DMS53 (cell line): Measurements from ENCODE around the gene CATSPER3.
A peak's percentile ranks its signal among the peaks of the same experiment; 100 is the strongest.
"Not testable (repeated sequence)": the region's sequence is repeated elsewhere in the genome, so short reads cannot be mapped to it uniquely, and the experiment has no call there.

ENCODE experiments used
- DNase-seq: peaks from one replicate; lab custom pipeline; 2025; lab: John Stamatoyannopoulos, UW

Gene CATSPER3

DNA sequence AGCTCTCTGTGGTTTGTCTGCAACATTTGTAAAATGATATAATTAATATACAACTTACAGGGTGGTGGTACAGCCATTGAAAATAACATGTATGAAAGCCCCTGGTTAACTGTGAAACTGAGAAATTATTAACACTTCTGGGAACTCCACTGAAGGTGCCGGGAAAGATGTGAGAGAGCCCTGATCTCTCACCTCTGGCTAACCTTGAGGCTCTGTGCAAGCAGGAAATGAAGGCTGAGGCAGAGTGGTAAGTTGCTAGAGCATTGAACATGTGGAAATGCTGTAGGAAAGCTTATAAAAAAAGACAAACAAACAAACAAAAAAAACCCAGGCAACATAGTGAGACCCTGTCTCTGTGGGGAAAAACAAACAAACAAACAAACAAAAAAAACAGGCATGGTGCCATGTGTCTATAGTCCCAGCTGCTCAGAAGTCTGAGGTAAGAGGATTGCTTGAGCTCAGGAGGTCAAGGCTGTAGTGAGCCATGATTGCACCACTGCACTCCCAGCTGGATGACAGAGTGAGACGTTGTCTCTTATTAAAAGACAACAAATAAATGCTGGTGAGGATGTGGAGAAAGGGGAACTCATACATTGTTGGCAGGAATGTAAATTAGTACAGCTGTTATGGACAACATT, 7.5 kb downstream of the CATSPER3 start:
- DNase-seq, result peak; percentile 27

DNA sequence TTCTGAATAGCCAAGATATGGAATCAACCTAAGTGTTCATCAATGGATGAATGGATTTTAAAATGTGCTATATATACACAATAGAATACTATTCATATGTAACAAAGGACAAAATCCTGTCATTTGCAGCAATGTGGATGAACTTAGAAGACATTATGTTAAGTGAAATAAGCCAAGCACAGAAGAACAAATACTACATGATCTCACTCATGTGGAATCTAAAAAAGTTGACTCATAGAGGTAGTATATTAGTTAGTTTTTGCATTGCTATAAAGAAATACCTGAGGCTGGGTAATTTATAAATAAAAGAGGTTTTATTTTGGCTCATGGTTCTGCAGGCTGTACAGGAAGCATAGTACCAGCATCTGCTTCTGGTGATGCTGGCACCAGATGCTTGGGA, 8.1 kb downstream of the CATSPER3 start:
- DNase-seq, result no peak

DNA sequence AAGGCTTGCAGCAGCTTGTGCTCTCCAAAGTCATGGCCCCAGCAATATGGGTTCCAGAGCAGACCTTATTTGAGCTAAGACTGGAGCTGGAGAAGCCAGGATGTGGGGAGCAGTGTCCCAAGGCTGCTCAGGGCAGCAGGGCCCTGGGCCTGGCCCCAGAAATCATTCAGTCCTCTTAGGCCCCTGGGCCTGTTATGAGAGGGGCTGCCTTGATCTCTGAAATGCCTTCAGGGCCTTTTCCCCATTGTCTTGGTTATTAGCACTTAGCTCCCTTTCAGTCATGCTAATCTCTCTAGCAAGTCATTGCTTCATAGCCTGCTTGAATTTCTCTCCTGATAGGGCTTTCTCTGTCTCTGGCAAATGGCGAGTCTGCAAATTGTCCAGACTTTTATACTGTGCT, 9.1 kb downstream of the CATSPER3 start:
- DNase-seq, result no peak

DNA sequence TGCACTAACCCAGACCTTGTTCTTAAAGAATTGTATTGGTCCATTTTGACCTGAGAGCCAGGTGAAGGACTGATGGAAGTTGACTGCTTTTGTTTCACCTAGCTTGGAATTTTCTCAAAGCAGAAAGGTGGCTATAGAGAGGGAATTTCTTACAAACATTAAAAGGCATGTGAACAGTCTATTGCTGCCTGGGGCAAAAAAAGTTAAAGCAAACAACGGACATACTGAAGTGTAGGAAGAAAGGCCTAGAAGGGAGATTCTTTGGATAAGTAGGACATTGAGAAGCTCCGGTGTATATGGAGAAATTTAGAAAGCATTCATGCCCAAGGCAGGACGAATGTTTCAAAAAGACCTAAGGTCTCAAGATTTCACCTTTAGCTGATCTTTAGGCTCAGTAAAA, 11.7 kb downstream of the CATSPER3 start:
- no peak for DNase-seq

DNA sequence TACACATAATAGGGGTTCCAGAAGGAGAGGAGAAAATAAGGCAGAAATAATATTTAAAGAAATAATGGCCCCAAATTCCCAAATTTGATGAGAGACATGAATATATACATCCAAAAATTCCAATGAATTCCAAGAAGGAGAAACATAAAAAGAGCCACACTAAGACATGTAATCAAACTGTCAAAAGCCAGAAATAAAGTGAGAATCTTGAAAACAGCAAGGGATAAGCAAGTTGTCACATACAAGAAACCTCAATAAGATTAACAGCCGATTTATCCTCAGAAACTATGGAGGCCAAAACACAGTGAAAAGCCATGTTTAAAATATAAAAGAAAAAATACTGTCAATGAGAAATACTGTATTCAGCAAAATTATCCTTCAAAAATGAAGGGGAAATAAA, 14.5 kb downstream of the CATSPER3 start:
- DNase-seq, result peak; percentile 37

DNA sequence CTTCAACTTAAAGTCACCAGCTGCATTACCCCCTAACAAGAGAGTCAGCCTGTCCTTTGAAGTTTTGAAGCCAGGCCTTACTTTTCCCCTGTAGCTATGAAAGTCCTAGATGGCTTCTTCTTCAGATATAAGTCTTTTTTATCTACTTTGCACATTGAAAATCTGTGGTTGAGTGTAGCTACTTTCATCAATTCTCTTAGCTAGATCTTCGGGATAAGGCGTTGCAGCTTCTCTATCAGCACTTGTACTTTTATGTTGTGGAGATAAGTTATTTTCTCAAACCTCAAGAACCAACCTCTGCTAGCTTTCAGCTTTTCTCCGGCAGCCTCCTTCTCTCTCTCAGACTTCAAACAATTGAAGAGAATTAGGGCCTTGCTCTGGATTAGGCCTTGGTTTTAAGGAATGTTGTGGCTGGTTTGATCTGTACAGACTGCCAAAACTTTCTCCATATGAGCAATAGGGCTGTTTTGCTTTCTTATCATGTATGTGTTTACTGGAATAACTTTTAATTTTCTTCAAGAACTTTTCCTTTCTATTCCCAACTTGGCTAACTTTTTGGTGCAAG, 21.6 kb downstream of the CATSPER3 start:
- no peak for DNase-seq

DNA sequence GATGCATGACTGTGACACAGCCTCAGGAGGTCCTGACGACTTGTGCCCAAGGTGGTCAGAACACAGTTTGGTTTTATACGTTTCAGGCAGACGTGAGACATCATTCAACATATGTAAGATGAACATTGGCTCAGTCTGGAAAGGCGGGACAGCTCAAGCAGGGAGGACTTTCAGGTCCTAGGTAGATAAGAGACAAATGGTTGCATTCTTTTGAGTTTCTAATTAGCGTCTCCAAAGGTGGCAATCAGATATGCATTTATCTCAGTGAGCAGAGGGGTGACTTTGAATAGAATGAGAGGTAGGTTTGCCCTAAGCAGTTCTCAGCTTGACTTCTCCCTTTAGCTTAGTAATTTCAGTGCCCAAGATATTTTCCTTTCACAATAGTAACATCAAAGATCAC, 22.5 kb downstream of the CATSPER3 start:
- DNase-seq, result not testable (repeated sequence)

DNA sequence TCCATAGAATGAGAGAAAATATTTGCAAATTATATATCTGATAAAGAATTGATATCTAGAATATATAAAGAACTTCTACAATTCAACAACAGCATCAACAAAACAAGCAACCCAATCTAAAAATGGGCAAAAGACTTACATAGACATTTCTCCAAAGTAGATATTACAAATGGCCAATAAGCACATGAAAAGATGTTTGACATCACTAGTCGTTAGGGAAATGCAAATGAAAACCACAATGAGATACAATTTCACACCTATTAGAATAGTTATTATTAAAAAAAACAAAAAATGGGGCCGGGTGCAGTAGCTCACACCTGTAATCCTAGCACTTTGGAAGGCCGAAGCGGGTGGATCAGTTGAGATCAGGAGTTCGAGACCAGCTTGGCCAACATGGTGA, 24.4 kb downstream of the CATSPER3 start:
- no peak for DNase-seq

DNA sequence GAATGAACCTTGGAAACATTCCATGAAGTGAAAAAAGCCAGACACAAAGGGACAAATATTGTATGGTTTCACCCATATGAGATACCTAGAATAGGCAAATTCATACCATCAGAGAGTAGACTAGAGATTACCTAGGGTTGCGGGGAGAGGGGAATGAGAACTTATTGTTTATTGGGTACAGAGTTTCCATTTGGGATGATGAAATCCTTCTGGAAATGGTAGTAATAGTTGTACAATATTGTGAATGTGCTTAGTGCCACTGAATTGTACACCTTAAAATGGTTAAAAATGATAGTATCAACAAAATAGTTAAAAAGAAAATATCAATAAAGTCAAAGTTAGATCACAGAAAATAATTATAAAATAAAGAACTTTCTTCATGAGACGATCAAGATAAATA, 25.5 kb downstream of the CATSPER3 start:
- DNase-seq, result no peak

DNA sequence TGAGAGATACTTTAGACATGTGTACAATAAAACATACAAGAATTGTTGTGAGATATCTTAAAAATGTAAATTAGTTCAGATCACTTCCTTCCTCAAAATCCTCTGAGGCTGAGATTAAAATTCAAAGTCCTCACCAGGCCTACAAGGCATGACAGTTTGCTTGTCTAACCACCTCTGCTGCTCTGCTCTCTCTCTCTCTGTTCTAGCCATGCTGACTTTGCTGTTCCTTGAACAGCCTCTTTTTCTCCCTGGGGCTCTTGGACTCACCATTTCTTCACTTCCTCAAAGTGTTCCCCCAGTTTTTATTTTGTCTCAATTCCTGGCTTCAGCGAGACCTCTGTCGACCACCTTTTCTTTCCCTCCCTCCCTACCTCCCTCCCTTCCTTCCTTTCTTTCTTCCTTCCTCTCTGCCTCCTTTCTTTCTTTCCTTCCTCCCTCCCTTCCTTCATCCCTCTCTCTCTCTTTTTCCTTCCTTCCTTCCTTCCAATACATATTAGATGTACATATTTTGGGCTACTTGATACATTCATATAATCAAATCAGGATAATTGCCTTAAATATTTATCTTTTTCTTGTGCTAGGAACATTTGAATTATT, 27.0 kb downstream of the CATSPER3 start:
- DNase-seq, result no peak

DNA sequence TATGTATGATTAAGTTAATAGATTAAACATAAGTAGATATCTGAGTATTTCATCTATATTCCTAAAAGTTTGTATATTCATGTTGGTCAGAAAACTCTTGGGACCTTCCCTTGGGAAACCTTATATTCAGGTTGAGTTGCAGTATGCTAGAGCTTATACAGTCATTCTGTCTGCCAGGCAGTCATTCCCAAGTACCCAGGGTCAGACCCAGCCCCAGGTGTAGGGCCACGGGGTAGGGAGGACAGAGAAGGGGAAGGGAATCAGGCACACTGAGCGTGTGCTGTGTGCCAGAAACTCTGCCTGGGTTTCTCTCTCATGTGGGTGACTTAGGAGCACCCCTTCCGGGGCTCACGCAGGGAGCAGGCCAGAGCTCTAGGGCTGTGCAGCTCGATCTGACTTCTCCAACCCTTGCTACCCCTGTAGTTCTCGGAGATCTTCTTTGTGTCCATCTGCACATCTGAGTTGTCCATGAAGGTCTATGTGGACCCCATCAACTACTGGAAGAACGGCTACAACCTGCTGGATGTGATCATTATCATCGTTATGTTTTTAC, 28.2 kb downstream of the CATSPER3 start:
- no peak for DNase-seq

DNA sequence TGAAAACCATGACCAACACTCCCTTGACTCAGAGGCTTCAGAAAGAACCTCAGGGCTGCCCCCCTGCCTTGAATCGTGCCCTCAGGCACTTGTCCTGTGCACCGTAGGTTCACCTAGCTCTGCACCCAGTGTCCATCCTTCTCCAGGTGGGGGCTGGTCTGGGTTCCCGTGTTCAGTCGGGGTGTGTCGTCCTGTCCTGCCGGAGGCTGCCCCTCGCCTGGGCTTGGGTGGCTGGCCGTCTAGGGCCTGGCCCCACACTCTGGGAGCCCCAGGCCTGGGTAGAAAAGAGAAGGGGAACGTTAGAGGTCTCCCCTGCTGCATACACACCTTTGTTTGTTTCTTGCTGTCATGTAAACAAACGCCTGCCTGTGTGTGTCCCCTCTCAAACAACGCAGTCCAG, 29.3 kb downstream of the CATSPER3 start:
- no peak for DNase-seq

DNA sequence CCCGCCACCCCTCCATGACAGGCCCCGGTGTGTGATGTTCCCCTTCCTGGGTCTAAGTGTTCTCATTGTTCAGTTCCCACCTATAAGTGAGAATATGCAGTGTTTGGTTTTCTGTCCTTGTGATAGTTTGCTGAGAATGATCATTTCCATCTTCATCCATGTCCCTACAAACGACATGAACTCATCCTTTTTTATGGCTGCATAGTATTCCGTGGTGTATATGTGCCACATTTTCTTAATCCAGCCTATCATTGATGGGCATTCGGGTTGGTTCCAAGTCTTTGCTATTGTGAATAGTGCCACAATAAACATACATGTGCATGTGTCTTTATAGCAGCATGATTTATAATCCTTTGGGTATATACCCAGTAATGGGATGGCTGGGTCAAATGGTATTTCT, 30.4 kb downstream of the CATSPER3 start:
- not testable (repeated sequence) for DNase-seq

DNA sequence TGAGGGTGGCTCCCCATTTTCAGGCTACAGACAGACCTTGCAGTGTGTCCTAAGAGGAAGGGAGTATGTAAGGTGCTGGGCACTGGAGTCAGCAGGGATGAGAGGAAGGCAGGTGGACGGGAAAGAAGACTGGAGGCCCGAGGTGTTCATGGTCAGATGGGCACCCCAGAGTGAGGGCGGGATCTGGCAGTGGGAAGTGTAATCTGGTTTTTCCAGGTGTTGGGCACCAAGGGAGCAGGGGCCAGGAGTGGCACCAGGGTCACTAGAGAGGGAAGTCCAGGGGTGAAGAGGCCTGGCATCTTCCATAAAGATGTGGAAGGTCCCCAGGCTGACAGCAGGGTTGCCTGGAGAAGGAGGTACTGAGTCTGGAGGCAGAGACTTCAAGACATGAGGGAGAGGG, 36.7 kb downstream of the CATSPER3 start:
- DNase-seq, result no peak

DNA sequence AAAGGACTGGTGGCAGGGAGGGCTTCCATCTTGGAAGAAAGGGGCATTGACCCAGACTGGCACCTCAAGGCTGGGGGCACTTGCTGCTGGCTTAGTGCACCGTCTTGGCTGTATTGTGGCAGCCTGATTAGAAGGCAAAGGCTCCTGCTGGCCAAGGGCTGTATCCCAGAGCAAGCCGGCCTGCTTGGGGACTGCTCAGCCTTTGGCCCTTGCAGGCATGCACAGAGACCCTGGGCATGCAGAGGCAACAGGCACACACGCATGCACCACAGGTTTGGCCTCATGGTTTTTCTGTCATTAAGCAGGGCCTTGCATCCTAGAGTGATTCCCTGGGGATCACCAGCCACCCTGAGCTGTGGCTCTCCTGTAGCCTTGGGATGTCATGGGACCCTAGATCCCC, 37.4 kb downstream of the CATSPER3 start:
- no peak for DNase-seq

DNA sequence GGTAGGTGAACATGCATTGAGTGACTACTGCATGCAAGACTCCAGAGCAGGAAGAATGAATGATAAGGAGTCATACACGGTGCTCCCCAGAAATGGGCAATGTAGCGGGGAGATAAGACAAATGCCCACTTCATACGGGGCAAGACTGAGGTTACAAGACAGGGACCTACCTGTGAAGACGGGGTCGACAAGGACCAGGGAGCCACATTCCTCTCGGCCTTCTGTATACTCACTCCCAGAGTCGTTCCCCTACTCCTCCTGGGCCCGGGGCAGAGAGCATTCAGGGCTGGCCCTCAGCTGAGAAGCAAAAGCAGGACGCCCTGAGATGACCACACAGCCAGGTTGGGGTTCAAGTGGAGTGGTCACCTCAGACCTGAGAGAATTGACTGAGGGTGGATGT, 39.6 kb downstream of the CATSPER3 start:
- DNase-seq, result no peak

DNA sequence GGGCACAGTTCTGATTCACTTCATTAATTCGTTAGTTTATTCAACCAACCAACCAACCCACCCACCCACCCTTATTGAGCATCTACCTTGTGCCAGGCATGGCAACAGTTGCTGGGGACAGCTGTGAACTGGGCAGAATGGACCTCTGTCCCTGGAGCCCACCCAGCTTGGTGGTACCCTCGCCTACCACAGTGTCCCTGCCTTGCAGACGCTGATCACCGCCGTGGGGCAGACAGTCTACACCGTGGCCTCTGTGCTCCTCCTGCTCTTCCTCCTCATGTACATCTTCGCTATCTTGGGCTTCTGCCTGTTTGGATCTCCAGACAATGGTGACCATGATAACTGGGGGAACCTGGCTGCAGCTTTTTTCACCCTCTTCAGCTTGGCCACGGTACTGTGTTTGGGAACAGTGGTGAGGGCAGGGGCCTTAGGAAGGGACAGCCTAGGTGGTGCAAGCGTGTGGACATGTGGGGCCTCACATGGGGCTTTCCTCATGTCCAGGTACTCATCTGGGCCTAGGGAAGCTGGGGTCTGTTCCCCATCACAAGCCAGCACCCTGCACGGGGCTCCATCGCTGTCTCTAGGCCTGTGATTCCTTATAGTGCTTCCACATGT, 40.1 kb downstream of the CATSPER3 start:
- no peak for DNase-seq

DNA sequence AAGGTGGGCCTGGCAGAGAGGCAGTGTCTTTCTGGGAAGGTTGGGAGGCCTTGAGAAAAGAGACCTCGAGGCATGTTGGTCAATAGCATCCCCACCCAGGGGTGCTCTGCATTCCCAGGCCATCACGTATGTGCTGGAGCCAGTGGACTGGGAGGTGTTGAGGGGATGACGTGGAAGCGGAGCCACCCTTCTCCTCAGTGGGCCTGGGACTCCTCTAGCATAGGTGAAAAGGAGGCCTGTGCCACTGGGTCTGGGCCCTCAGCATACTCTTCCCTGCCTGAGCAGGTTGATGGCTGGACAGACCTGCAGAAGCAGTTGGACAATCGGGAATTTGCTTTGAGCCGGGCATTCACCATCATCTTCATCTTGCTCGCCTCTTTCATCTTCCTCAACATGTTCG, 40.8 kb downstream of the CATSPER3 start:
- no peak for DNase-seq

DNA sequence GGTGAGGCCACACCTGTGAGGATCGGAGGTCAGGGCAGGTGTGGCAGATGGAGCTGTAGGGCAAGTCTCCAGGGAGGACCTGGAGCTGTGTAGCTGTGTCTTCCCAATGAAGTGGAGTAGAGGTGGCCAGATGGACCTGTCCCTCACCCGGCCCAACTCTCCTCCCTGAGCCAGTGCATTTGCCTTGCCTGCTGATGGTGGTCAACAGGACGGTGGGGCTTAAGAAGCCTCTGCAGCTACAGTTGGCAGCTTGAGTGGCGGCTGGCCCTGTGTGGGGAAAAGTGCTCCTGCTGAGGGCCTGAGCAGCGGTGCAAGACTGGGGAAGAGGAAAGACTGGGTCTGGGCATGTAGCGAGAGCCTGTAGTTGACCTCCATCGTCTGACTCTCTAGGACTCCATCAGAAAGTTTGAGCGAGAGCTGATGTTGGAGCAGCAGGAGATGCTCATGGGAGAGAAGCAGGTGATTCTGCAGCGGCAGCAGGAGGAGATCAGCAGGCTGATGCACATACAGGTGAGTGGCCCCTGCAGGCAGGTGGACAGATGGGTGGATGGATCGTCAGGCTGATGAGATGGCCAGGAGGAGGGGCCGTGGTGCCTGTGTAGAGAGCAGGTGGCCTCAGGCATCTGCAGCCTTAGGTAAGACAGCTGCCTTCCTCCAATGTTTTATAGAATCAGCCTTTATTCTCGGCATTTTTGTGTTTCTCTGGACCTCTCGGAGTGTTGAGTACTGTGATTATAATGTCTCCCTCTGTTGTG, 41.5 kb downstream of the CATSPER3 start:
- peak; percentile 97 for DNase-seq

DNA sequence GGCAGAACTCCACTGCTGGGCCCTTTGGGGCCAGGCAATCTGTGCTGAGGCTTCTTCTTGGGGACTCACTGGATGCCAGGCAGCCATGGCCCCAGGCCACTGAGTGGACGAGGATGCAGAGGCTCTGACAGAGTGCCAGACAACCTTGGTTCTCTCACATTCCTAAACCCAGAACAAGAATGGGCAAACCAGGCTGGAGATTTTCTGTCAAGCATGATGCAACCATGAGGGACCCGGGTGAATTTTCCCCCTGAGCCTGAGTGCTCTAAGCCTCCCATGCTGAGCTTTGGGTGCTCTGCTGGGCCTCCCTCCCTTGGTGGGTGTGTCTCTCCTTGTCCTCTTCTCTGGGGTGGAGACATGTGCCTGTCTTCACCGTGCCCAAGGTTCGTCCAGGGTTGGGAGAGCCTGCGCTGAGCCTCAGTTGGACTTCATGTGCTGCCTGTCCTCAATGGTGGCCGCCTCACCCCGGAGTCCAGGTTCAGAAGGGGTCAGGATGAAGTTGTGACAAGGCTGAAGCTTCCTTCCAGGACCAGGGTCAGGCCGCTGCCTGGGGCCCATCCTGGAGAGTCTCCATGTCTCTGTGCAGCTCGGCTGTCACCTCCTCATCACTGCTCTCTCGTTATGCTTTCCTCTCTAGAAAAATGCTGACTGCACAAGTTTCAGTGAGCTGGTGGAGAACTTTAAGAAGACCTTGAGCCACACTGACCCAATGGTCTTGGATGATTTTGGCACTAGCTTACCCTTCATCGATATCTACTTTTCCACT, 42.2 kb downstream of the CATSPER3 start:
- DNase-seq, result peak; percentile 74

DNA sequence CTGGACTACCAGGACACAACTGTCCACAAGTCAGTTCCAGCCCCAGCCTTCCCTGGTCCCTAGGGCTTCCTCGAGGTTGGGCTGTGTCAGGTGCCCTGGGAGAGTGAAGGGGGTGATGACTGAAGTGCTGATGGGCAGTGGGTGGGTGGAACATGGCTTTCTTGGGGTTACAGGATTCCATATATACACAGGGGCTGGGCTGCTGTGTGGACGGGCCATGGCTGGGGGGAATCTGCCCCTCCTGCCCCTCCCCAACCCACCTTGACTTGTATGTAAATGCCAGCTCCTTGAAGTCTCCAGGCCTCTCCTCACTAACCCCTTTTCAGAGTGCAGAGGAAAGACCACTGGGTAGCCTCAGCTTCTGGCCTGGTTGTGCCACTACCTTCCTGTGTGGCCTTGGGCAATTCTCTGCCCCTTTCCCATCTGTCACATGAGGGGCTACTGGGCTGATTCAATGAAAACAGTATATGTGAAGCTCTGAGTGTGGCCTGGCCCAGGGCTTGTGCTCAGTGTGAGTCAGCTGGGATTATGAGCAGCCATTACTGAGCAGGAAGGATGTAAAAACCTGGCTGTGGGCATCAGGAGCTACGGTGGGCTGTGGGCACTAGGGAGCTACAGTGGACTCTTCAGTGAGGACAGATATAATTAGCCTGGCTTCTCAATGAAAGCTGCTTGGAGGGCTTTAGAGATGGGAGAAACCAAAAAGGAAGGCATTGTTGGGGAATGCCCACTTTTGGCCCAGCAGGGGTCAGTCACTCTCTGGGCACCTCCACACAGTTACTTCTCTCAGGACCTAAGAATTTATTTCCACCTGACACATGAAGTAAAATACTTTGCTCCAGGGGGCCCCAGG, 43.0 kb downstream of the CATSPER3 start:
- peak; percentile 46 for DNase-seq
